ENCODE results near the gene DDX42. TPM values are rescaled to one million over a fixed set of nuclear protein-coding genes. Genes with fewer than 3 reads are reported as not detected.

The DDX42 gene
- polyA plus RNA-seq, 1 experiment: 141 TPM

DNA sequence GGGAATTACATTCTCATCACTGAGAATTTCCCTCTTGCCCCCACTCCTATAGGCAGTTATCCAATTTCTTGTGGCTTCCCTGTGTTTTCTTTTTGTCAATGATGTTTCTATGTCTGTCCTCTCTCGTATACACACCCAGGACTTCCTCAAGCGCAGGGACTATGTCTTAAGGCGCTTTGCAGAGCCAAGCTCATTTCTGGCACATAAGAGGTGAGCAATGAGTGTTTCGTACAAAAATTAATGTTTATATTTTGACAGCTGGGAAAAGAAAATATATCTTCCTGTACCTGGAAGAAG lies 947 bp downstream of the DDX42 start:
- H3K27ac ChIP-seq (ENCODE audit: low read depth, low read length): no peak overlapping the region
- H3K9me3 ChIP-seq (ENCODE audit: control insufficient read depth, insufficient read depth, low read length): no peaks in the 10 kb centered on the region
- DNase-seq (ENCODE audit: low read depth, low spot score): no peak
- no peak for TF ChIP-seq CTCF (IDR thresholded peaks at IDR 0.05; ENCODE audit: low read depth, low read length)
- CTCF ChIA-PET: interaction anchor here (1.2 to 1.7 kb wide), 2 partner anchors 60 to 349 kb away, joined by 3 to 5 read pairs; no protein-coding TSS in a partner anchor
- H3K4me3 ChIP-seq (ENCODE audit: low read depth, low read length): peak overlapping the region; percentile 65
- POLR2A ChIA-PET: interaction anchor here (0.6 to 2.0 kb wide), 7 partner anchors 9 to 75 kb away, joined by 3 to 7 read pairs (median 5); partner anchors contain the start of genes PSMC5 and SMARCD2
- no peaks in the 10 kb centered on the region for H3K27me3 ChIP-seq (ENCODE audit: control insufficient read depth, insufficient read depth, low read length)

- DNase-seq (ENCODE audit: low read depth, low spot score): no peak
- no peaks in the 10 kb centered on the region for H3K9me3 ChIP-seq (ENCODE audit: control insufficient read depth, insufficient read depth, low read length)
- peak overlapping the region; percentile 65 for H3K4me3 ChIP-seq (ENCODE audit: low read depth, low read length)
- no peak overlapping the region for H3K27ac ChIP-seq (ENCODE audit: low read depth, low read length)
- no peak for TF ChIP-seq CTCF (IDR thresholded peaks at IDR 0.05; ENCODE audit: low read depth, low read length)
- CTCF ChIA-PET: interaction anchor here (1.2 to 1.7 kb wide), 2 partner anchors 60 to 350 kb away, joined by 3 to 5 read pairs; no protein-coding TSS in a partner anchor
- POLR2A ChIA-PET: interaction anchor here (0.6 to 1.6 kb wide), 3 partner anchors 29 to 74 kb away, joined by 4 to 7 read pairs (median 4); partner anchors contain the start of gene SMARCD2
- no peaks in the 10 kb centered on the region for H3K27me3 ChIP-seq (ENCODE audit: control insufficient read depth, insufficient read depth, low read length)
Observed at GRCh38 chr17:63775420-63775819, 1.4 kb downstream of the DDX42 start.

GRCh38 chr17:63780507-63780906 lies 6.5 kb downstream of the DDX42 start:
- Histone ChIP-seq H3K27me3 (ENCODE audit: control insufficient read depth, insufficient read depth, low read length) (no peaks in the 10 kb centered on the region), H3K4me3 (ENCODE audit: low read depth, low read length) (no peak overlapping the region), H3K27ac (ENCODE audit: low read depth, low read length) (no peak overlapping the region), H3K9me3 (ENCODE audit: control insufficient read depth, insufficient read depth, low read length) (no peaks in the 10 kb centered on the region)
- TF ChIP-seq CTCF (IDR thresholded peaks at IDR 0.05; ENCODE audit: low read depth, low read length): no peak
- ChIA-PET POLR2A (no interaction called here), CTCF (interaction anchor here (0.5 to 1.1 kb wide), 2 partner anchors 54 to 198 kb away, joined by 3 read pairs; no protein-coding TSS in a partner anchor)
- DNase-seq (ENCODE audit: low read depth, low spot score): no peak

DNA sequence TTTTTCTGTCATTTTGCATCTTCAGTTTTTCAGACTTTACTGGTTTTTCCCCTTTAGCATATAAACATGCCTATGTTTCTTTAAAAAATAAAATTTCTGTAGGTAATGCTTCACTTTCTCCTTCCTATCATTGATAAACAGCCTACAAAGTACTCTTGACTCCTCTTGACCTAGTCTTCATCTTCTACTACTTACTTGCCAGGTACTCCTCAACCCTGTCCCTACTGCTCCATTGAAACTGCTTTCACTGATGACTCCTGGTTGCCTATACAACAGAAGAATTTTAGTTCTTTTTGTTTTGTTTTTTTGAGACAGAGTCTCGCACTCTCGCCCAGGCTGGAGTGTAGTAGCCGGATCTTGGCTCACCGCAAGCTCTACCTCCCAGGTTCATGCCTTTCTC lies 7.0 kb downstream of the DDX42 start:
- TF ChIP-seq CTCF (IDR thresholded peaks at IDR 0.05; ENCODE audit: low read depth, low read length): no peak
- no peaks in the 10 kb centered on the region for H3K9me3 ChIP-seq (ENCODE audit: control insufficient read depth, insufficient read depth, low read length)
- H3K27ac ChIP-seq (ENCODE audit: low read depth, low read length): no peak overlapping the region
- no peak overlapping the region for H3K4me3 ChIP-seq (ENCODE audit: low read depth, low read length)
- DNase-seq (ENCODE audit: low read depth, low spot score): no peak
- CTCF ChIA-PET: interaction anchor here (0.5 kb wide), 1 partner anchor 199 kb away, joined by 3 read pairs; no protein-coding TSS in a partner anchor
- no peaks in the 10 kb centered on the region for H3K27me3 ChIP-seq (ENCODE audit: control insufficient read depth, insufficient read depth, low read length)
- POLR2A ChIA-PET: no interaction called here

DNA sequence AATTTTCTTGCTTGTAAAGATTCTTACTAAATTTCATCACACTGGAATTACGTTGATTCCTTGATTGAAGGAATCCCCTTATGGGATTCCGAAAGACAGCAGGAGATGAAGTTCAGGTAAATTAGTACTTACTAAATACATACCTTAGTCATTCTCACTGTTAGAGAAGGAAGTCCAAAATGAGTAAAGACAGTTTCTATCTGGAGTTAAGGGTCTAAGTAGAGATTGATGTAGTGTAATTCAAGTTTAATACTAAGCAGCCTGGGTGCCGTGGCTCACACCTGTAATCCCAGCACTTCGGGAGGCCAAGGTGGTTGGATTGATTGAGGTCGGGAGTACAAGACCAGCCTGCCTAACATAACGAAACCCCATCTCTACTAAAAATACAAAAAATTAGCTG lies 9.6 kb downstream of the DDX42 start:
- TF ChIP-seq CTCF (IDR thresholded peaks at IDR 0.05; ENCODE audit: low read depth, low read length): no peak
- H3K27ac ChIP-seq (ENCODE audit: low read depth, low read length): no peak overlapping the region
- H3K27me3 ChIP-seq (ENCODE audit: control insufficient read depth, insufficient read depth, low read length): no peaks in the 10 kb centered on the region
- H3K9me3 ChIP-seq (ENCODE audit: control insufficient read depth, insufficient read depth, low read length): no peaks in the 10 kb centered on the region
- CTCF ChIA-PET: no interaction called here
- no peak overlapping the region for H3K4me3 ChIP-seq (ENCODE audit: low read depth, low read length)
- POLR2A ChIA-PET: interaction anchor here (0.7 to 1.9 kb wide), 3 partner anchors 9 to 10 kb away, joined by 3 to 6 read pairs (median 5); partner anchors contain the start of genes CCDC47 and DDX42
- DNase-seq (ENCODE audit: low read depth, low spot score): no peak
